ENCODE results near the gene LSMEM2. TPM values are rescaled to one million over a fixed set of nuclear protein-coding genes. Genes with fewer than 3 reads are reported as not detected.
"Not testable (repeated sequence)": the region's sequence is repeated elsewhere in the genome, so short reads cannot be mapped to it uniquely, and the experiment has no call there.

Gene LSMEM2
- polyA plus RNA-seq, 5 donors = 0.14 to 1.4 (median 0.36) TPM

DNA sequence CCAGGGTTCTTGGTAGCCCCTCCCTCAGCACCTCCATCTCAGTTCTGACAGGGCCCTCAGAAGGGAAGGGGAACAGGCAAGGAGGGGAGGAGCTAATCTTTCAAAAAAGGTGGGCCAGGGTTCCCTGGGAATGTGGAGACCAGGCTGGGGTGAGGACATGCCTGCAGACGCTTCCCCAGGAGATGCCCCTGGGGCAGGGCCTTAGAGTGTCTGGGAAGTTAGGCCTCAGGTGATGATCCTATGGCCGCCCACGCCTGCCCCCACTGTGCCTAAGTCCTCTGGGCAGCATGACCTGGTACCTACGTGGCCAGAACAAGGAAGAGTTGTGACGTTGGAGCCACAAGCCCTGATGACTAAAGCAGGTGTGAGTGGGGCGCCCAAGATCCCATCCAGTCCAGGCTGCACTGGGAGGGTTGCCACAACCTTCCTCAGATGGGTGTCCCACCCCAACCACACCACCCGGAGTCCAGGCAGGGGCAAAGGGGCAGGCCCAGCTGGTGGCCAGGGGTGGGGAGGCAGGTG lies 13.9 kb upstream of the LSMEM2 start:
- no peak for DNase-seq

DNA sequence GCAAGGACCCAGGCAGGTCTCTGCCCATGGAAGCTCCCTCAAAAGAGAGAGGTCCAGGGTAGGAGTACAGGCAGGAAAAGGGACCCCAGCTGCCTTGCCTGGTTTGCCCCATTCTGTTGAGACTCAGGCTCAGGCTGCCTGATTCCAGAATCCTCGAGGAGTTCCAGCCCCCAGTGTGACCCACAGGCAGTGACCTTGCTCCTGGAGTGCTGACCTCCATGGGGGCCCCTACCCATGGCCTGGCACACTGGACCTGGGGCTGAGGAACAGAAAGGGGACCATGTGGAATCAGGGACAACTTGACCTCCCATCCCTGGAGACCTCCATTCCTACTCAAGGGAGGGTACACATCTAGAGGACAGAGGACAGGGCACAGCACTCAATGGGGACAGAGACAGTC lies 13.3 kb upstream of the LSMEM2 start:
- no peak for DNase-seq

DNA sequence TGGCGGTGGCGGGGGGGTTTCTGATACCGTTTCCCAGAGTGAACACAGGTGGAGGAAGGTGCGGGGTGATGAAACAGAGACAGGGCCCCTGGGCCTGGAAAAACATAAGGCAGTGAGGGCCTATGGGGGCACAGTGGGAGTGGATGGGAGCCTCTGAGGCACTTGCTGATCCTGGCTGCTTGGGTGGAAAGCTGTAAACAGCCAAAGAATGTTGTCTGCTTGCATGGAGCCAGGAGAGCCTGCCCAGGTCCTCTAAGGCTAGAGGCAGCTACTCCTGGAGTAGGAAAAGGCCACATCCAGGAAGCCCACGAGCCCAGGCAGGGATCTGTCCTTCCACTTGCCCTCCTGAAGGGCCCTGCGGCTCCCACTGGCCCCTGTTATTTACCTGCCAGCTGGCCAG lies 12.9 kb upstream of the LSMEM2 start:
- DNase-seq = no peak

DNA sequence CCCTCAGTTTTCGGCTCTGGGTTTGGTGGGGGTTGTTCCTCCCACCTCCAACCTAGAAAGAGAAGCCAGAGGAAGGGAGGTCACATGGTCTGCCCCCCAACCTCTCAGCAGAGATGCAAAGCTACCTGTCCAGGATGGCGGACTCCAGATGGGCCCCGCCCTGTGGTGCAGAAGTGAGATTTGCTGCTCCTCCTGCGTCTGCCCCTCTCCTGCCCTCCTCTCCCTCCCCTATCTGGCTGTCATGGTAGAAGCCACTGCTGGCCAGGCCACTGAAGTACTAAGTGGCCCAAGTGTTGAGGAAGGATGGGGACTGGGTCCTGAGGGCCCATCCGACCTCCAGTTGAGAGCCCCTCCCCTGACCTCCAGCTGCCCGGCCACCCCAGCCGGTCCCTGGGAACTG lies 12.1 kb upstream of the LSMEM2 start:
- DNase-seq = no peak

DNA sequence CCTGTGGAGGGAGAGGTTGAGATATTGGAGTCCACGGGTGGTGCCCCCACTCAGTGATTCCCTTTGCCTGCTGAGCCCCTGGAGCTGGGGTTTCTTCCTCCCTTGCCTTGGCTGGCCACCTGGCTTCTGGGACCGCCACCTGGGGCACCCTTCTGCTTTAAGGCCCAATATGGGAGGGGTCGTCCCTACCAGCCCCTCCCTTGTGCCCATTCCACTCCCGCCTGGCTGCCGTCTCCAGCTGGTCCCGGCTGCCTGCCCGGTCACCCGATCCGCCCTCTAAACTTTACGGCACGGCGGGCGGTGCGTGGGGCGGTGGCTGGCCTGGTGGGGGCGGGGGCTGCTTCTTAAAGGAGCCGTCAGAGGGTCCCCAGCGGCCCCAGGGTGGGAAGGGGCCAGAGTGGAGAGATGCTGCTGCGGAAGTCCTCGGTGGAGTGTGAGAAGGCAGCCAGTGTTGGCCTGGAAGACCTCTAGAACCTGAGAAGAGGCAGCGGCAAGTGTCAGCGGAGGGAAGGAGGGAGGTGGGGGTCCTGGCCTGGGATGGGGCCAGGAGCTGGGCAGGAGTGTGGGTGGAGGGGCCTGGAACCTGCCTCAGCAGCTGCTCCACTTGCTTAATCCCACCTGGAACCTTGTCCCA lies 11.5 kb upstream of the LSMEM2 start:
- DNase-seq = no peak

DNA sequence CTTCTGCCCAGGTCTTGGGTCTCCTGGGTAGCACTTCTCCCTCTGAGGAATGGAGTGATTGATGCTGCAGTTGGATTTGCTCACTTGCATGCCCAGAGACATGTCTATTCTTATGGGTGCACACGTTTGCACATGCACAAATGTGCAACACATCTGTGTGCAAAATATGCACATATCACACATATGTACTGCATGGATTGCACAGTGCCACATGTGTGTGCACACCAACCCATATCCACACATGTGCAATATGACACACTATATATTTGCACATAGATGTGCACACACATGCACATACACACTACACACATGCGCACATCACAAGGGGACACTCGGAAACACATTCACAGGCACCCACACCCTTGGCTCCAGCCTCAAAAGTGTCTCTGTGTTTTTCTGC lies 10.6 kb upstream of the LSMEM2 start:
- no peak for DNase-seq

DNA sequence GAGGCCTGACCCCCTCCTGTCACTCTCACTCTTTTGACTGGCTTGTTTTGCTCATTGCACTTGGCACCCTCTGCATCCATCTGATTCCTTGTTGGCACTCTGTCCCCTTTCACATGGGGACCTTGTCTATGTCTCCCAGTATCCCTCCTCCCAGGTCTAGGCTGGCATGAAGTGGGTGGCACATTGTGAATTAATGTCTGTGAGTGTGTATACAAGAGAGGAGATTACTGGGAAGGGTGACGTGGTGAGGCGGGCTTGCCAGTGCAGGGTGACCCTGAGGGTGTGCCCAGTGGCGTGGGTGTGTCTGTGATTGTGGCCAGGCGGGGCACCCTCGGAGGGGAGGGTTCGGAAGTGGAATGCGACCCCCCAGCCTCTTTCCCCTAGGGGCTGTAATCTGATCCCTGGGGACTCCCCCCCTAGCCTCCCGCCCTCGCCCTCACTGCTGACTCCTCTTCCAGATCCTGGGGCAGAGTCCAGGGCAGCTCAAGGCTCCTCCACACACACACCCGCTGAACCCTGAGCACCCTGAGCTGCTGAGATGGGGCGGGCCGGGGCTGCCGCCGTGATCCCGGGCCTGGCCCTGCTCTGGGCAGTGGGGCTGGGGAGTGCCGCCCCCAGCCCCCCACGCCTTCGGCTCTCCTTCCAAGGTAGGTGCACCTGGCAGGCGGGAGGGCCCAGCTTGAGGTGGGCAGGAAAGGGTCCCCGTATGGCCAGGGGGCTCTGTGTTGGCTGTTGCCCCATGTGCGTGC lies 10.0 kb upstream of the LSMEM2 start, which contains the start of gene SEMA3B:
Gene SEMA3B (plus strand): TSS at position 445 of the 749 bp plus-strand sequence. CDS start 94 bp downstream, at position 539.
- peak in 1 of 2 donors; percentile 52 for DNase-seq

DNA sequence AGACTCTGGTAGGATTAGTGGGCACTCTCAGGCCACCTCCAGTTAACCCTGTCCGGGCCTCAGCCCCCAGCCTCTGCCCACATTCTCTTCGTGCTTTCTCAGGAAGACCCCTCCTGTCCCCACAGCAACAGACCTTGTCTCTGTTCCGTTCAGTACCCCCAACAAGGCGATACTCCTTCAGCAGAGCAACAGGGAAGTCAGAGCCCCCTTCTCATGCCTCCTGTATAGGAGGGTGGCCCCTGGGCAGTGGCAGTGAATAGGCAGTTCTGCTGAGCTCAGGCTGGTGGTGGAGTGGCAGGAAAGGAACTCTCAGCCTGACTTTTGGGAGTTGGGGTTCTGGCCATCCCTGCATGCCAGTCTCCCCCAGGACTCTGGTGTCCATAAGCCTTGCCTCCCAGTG lies 9.4 kb upstream of the LSMEM2 start:
- DNase-seq = no peak

DNA sequence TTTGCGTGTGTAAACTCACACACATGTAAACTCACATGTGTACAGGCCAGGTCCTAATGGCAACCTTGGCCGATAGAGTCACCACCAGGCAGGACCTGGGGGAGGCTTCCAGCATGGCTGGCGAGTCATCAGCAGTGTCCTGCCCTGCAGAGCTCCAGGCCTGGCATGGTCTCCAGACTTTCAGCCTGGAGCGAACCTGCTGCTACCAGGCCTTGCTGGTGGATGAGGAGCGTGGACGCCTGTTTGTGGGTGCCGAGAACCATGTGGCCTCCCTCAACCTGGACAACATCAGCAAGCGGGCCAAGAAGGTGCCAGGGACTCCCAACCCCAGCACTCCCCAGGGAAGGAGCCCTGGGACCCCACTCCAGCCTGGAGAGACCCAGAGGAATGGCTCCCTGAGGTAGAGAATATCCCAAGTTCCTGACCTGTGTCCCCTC lies 8.9 kb upstream of the LSMEM2 start:
- DNase-seq = no peak

DNA sequence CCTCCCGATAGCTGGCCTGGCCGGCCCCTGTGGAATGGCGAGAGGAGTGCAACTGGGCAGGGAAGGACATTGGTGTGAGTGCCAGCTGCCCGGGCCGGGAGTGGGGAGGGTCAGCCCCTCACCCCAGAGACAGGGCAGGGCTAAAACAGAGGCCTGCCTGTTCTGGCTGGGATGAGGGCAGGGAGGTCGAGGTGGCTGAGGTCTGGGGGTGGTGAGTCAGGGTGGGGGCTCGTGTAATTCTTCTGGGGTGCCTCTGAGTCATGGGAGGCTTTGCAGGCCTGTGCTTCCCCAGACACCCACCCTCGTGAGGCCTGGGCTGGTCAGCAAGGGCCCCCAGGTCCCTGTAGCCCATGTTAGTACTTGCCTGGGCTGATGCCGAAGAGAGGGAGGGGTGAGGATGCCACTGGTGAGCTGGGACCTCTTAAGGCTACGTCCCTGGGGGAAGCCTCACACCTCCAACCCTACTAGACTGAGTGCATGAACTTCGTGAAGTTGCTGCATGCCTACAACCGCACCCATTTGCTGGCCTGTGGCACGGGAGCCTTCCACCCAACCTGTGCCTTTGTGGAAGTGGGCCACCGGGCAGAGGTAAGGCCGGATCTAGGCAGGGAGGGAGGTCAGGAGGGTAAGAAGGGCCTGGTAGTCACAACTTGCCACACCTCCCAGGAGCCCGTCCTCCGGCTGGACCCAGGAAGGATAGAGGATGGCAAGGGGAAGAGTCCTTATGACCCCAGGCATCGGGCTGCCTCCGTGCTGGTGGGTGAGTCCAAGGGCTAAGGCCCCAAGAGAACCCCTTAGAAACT lies 8.3 kb upstream of the LSMEM2 start:
- DNase-seq = no peak

DNA sequence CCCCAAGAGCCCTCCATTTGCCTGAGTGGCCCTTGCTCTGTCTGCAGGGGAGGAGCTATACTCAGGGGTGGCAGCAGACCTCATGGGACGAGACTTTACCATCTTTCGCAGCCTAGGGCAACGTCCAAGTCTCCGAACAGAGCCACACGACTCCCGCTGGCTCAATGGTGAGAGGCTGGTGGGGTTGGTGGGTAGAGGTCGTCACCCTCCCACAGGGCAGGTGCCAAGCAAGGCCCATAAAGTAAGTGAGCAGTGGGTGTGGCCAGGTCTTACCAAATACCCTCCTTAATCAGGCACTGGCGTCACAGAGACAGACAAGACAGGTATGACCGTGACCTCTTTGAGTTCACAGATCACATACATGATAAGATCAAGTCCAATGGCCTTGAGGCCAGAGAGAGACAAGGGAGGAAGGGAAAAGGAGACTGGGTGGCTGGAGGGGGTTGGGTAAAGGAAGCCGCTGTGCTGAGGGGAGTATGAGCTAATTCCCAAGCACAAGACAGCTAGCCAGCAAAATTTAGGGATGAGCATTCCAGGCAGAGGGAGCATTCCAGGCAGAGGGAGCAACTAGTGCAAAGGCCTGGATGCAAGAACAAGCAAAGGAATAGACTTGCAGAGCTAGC lies 7.5 kb upstream of the LSMEM2 start:
- no peak for DNase-seq

DNA sequence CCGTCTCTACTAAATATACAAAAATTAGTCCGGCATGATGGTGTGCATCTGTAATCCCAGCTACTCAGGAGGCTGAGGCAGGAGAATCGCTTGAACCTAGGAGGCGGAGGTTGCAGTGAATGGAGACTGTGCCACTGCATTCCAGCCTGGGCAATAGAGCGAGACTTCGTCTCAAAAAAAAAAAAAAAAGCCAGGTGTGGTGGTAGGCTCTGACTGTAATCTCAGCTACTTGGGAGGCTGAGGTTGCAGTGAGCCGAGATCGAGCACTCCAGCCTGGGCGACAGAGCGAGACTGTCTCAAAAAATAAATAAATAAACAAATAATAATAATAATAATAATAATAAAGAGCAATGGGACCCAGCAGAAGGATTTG lies 6.4 kb upstream of the LSMEM2 start:
- not testable (repeated sequence) for DNase-seq

DNA sequence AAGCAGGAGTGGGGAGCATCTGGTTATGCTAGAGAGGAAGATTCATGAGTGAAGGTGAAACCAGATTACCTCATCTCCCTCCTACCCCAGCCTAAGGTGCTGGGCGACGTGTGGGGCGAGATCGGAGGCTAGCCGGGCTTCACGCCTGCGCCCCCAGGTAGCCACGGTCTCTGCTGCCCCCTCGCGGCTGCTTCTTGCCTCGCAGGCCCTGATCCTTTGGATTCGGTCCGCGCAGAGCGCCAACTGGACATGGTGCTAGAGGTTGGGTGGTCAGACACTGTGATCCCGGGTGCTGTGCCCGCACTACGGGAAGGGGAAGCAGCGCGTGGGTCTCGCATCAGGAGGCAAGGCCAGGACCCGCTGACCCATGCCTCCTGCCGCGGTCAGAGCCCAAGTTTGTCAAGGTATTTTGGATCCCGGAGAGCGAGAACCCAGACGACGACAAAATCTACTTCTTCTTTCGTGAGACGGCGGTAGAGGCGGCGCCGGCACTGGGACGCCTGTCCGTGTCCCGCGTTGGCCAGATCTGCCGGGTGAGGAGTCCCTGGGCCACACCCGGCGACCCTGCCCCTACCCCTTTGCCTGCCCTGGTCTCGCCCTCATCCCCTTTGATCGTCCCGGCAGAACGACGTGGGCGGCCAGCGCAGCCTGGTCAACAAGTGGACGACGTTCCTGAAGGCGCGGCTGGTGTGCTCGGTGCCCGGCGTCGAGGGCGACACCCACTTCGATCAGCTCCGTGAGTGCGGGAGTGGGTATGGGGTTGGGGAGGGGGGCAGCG lies 5.8 kb upstream of the LSMEM2 start:
- peak; percentile 76 to 79 for DNase-seq

DNA sequence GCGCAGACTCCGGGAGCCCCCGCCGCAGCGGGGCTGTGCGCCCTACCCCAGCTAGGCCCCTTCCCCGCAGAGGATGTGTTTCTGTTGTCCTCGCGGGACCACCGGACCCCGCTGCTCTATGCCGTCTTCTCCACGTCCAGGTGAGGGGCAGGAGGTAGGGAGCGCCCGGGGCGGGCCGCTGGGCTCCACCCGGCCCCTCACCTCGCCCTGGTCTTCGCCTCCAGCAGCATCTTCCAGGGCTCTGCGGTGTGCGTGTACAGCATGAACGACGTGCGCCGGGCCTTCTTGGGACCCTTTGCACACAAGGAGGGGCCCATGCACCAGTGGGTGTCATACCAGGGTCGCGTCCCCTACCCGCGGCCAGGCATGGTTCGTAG lies 5.2 kb upstream of the LSMEM2 start:
- no peak for DNase-seq

DNA sequence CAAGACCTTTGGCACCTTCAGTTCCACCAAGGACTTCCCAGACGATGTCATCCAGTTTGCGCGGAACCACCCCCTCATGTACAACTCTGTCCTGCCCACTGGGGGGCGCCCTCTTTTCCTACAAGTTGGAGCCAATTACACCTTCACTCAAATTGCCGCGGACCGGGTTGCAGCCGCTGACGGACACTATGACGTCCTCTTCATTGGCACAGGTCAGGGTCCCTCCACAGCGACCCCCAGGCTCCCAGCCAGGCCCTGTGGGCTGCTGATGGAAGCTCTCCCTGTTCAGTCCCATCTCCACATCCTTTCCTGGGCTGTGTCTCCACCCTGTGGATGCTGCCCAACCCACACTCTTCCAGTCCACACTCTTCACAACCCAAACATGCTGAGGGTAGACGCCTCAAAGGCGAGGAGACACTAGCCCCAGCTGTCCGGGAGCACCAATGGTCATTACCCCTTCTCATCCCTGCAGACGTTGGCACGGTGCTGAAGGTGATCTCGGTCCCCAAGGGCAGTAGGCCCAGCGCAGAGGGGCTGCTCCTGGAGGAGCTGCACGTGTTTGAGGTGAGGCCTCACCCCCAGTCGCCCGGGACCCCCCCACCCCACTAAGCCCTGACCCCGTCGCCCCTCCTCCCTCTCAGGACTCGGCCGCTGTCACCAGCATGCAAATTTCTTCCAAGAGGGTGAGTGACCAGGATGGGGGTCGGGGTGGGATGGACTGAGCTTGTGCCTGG lies 4.3 kb upstream of the LSMEM2 start:
- DNase-seq = no peak

DNA sequence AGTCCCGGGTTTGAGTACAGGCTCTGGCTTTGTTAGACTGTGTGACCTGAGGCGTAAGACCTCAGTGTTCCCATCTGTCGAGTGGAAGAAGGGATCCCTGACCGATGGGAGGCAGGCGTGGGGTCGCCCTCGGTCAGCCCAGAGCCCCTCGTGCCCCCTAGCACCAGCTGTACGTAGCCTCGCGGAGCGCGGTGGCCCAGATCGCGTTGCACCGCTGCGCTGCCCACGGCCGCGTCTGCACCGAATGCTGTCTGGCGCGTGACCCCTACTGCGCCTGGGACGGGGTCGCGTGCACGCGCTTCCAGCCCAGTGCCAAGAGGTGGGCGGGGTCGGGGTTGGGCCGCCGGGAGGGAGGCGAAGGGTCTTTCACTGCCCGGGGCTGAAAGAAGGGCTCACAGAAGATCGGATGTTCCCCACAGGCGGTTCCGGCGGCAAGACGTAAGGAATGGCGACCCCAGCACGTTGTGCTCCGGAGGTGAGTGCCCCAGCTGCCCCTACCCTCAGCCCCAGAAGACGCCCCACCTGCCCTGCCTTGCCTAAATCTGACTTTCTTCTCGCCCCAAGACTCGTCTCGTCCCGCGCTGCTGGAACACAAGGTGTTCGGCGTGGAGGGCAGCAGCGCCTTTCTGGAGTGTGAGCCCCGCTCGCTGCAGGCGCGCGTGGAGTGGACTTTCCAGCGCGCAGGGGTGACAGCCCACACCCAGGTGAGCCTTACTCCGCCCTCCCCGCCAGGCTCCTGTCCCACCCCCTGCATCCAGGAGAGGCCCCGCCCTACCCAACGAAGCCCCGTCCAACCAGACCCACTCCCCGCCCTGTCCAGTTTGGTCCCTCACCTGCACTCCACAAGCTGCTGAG lies 3.5 kb upstream of the LSMEM2 start:
- no peak for DNase-seq

DNA sequence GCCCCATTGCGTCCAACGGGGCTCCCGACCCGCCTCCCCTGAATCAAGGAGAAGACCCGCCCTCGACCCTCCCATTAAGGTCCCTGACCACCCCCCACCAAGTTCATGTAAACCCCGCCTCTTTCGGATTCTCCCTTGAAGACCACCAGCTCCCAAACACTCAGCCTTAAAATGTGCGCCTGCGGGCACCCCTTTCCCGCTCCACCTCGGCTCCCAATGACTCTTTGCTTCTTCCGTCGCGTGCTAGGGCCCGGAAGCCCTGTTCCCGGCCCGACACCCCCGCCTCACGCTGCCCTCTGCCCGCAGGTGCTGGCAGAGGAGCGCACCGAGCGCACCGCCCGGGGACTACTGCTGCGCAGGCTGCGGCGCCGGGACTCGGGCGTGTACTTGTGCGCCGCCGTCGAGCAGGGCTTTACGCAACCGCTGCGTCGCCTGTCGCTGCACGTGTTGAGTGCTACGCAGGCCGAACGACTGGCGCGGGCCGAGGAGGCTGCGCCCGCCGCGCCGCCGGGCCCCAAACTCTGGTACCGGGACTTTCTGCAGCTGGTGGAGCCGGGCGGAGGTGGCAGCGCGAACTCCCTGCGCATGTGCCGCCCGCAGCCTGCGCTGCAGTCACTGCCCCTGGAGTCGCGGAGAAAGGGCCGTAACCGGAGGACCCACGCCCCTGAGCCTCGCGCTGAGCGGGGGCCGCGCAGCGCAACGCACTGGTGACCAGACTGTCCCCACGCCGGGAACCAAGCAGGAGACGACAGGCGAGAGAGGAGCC lies 2.7 kb upstream of the LSMEM2 start:
- DNase-seq = no peak

DNA sequence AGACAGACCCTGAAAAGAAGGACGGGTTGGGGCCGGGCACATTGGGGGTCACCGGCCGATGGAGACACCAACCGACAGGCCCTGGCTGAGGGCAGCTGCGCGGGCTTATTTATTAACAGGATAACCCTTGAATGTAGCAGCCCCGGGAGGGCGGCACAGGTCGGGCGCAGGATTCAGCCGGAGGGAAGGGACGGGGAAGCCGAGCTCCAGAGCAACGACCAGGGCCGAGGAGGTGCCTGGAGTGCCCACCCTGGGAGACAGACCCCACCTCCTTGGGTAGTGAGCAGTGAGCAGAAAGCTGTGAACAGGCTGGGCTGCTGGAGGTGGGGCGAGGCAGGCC lies 2.2 kb upstream of the LSMEM2 start:
- no peak for DNase-seq

Measured in right lung (tissue), 5 donors.